ENCODE data around the gene UQCRFS1.
"Not testable (repeated sequence)": the region's sequence is repeated elsewhere in the genome, so short reads cannot be mapped to it uniquely, and the experiment has no call there.

Gene UQCRFS1

DNA sequence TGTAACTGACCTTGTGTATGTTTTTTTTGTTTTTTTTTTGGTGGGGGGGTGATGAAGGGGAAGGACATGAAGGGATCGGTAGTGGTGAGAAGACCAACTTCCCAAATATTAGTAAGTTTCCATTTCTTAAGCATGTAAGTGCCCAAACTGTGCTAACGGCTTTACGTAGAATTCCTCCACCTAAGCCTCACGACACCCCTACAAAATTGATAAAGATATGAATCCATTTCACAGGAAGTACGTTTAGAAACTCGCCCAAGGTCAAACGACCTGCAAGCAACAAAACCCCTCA is 649 bp downstream of the UQCRFS1 start:
- DNase-seq = no peak

DNA sequence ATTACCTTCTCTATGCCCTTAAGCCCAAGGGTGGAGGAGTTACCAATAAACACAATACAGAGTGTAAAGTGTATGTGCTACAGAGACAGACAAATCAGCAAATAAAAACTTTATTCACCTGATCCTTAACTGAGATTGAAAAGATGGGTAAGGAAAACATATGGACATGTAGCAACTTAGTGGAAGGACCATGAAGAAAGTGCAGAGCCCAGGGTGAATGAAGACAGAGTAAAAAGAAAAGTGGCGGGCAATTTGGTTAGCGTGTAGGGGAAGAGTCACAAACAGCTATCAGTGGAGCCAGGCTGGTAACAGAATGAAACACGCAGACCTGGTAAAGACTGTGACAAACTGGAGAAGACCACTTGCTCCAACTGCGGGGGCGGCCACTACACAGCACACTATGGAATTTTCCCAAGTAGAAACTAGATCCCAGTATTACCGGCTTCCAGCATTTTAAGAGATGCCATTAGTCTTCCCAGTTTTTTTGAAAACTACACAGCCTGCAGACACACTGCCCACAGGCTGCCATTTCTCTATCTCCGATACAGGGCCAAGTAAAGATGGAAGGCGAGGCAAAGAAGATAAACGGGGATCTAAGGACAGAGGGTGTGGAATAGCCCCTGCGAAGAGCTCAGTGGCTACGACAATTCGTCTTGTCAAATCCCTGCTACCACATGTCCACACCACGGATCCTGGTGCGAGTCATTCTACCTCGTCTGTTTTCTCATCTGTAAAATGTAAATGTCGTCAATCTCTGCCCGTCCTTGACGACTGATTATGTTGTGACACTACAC is 1.2 kb downstream of the UQCRFS1 start:
- DNase-seq = peak; percentile 7 to 20

DNA sequence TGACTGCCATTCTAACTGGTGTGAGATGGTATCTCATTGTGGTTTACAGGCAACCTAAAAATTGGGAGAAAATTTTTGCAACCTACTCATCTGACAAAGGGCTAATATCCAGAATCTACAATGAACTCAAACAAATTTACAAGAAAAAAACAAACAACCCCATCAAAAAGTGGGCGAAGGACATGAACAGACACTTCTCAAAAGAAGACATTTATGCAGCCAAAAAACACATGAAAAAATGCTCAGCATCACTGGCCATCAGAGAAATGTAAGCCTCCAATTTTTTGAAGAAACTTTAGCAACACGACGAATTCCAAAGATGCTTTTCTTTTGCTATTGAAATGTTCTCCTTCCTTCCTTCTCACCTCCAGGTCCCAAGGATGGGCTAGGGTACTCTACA is 1.9 kb downstream of the UQCRFS1 start:
- not testable (repeated sequence) for DNase-seq

DNA sequence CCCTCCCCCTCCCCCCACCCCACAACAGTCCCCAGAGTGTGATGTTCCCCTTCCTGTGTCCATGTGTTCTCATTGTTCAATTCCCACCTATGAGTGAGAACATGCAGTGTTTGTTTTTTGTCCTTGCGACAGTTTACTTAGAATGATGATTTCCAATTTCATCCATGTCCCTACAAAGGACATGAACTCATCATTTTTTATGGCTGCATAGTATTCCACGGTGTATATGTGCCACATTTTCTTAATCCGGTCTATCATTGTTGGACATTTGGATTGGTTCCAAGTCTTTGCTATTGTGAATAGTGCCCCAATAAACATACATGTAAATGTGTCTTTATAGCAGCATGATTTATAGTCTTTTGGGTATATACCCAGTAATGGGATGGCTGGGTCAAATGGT is 2.4 kb downstream of the UQCRFS1 start:
- DNase-seq = not testable (repeated sequence)

DNA sequence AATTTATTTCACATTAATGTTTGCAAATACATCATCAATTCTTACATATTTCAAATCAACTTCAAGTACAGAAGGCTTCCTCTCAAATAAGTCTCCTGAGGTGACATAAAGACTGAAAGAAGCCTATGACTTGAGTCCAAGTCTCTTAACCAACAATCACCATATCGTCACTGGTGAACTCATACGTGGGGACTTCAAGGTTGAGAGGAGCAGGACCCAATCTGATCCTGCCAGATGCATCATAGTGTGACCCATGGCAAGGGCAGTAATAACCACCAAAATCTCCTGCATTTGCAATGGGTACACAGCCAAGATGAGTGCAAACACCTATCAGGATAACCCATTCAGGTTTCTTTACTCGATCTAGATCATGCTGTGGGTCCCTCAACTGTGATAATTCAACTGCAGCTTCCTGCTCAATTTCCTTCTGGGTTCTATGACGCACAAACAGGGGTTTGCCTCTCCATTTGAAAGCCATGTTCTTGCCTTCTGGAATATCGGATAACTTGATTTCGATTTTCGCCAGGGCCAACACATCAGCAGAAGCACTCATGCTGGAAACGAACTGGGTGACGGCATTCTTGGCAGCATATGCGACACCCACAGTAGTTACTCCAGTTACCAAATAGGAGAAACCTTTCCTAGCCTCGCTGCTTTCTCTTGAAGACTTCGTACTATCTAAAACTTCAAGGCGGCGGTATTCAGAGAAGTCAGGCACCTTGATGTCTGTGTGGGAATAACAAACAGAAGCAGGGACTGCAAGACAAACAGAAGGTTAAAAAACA is 5.4 kb downstream of the UQCRFS1 start:
- DNase-seq = not testable (repeated sequence)

DNA sequence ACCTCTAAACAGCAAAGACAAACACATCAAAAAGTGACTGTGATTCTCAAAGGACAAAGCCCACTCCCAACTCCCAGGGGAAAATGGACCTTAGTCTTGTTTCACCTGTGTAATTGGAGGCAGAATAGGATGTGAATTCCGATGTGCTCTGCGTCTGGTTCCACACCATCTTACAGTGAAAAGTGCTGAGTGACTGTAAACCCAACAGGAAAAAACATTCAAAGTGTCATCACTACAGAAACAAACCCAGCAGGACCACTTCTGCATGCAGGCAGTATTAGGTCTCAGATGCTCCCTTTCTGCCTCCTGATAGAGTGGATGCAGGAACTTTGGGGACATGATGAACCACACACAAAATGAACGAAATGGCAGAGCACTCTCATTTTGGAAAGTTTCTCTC is 6.5 kb downstream of the UQCRFS1 start:
- no peak for DNase-seq

DNA sequence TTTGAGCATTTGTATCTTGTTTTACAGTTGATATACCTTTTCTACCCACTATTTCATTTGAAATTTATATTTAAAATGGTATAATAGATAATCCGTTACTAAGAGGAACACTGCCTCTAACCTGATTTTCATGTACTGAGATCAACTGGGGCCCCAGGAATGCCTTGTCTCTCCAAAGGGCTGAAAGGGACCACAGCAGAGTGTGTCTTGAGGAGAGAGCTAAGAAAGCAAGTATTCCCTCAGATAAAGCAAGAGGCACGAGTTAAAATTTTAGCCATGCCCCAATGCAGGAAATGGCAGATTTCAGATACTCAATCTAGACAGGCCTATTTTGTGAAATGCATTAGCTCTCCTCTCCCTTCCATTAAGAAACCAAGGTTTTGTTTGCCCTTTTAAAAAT is 10.7 kb downstream of the UQCRFS1 start:
- no peak for DNase-seq

DNA sequence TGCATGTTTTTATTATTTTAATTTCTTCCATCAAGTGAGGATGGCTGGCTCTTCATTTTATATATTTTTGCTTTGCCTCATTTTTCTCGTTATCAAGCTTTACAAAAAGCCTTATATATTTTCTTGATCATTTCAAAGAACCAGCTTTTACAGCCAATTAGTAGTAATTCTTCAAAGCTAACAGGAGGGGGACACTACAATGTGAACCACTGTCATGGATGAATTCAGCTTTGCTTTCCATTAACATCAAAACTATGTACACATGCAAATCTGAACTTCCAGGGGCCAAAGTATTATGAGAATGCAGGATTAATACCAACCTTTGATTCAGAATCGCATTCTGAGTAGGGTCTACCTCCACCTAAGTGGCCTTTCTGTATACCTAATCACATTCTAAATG is 11.1 kb downstream of the UQCRFS1 start:
- no peak for DNase-seq

DNA sequence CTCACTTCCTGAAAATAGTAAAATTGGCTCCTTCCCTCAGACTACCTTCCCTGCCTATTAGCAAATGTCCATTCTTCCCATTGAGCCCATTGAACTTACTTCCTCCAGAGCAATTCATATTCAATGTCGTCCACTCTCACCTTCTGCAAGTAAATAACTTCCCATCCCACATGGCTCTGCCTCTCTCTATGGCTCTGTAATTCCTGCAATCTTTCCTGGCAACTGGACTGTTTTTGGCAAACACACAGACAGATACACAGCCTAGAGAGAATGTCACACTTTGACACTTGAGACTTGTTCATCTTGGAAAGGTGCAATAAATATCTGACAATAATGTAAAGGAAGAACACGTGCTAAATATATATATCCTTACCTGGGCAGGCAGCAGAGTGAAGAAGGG is 18.3 kb downstream of the UQCRFS1 start:
- DNase-seq = no peak

DNA sequence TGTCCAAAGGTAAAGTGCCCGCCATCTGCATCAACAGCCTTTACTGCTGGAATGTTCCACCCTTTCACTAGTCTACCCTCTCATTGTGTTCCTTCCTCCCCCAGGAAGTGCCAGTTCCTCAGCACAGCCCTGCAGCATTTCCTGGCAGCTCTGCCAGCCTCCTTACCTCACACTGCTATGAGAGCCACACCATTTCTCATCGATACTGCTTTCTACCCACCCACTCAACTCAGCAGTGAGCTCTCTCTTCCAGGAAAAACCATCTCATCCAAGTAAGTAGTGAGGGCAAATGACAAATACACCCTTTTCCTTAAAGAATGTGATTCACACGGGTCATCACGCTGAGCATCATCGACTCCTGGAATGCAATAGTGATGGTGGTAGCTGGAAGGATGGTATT is 19.8 kb downstream of the UQCRFS1 start:
- DNase-seq = no peak

DNA sequence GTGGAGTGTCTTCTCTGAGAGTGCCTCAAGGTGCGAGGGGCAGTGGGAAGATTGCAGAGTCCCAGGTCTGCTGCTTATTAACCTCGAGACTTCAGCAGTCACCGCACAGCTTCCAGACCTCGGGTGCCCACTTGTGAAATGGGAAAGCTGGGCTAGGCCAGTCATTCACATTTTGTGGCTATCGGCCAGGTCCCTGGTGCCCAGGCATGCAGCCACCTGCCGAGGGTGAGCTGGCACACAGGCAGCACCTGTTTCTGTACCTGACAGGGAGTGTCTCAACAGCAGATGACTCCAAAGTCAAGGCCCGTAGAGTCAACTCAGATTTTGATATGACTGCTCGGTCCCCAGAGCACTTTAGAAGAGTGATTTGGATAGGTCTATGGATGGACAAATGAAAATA is 21.9 kb downstream of the UQCRFS1 start:
- DNase-seq = no peak

DNA sequence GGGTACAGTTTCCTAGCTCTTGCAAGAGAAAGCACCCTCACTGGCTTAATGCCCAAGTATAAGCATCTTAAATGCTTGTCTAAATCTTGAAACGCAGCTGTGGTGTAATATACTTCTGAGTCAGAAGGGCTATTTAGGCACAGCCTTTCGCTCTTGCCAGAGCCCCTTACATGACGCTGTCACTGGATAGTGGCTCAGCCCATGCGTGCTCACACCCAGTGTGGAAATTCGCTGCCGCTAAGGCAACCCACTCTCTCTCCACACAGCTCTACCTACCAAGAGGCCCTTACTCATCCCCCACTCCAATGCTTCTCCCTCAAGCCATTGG is 24.0 kb downstream of the UQCRFS1 start:
- DNase-seq = no peak

DNA sequence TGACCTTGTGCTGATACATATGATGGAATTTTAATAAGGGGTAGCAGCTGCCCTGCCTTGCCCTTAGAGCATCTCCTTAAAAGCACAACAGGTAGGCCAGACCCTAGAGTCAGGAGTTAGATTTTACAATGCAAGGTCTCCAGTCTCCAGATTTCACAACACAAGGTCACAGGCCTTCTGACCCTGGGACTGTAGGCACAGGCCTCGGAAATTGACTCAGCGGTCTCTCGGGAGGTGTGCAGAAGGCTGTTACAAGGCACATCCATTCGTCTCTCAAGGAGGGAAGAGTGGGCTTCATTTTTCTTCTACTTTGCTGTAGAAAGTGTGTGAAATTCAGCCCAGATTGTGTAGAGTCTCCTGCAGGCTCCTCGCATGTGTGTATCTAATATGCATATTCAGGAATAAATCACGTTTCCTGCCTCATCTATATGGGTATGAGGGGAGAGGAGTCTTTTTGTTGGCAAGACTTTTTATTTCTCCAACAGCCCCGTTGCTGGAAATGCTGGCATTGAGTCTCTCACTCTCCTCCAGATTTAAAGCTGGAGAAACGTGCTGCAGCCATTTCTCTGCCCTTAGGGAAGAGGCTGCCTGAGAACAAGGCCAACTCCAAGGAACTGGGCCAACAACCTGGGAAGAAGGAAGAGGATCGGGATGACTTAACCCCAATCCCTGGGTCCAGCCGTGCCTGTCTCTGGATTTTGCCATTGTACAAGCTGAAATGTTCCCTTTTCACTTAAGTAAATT is 24.5 kb downstream of the UQCRFS1 start:
- DNase-seq = no peak

DNA sequence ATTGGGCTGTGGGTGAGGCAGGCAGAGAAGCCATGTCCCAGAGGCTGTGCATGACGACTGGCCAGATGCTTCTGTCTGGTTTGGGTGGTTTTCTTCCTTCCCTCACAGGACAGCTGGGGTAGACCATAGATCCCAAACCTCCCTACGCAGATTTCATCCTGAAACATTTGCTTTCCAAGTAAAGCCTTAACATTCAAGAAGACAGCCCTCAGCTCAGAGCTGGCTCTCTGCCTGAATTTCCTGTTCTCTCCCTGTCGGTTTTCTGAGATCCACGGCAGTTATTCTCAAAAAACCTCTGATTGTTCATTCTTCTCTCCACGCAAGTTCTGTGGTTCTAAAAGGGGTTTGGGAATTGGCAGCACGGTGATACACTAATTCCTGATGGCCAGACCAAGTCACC is 25.3 kb downstream of the UQCRFS1 start:
- DNase-seq = no peak

DNA sequence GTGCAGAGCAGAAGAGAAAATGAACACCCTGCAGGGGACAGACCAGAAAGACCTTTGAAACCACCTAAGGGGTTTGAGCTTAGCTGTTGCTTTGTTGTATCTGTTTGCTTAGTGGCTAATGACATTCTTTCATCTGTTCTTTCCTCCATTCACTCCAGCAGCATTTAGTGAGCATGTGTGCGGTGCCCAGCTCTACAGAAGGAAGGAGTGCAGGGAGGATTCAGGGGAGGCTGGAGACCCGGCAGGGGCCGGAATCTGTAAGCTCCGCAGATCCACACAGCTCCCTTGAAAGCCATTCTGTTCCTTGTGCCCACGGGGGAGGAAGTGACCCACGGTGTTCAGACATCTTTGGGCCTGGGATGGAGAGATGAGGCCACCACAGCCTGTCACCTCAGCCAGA is 27.5 kb downstream of the UQCRFS1 start:
- DNase-seq = no peak

DNA sequence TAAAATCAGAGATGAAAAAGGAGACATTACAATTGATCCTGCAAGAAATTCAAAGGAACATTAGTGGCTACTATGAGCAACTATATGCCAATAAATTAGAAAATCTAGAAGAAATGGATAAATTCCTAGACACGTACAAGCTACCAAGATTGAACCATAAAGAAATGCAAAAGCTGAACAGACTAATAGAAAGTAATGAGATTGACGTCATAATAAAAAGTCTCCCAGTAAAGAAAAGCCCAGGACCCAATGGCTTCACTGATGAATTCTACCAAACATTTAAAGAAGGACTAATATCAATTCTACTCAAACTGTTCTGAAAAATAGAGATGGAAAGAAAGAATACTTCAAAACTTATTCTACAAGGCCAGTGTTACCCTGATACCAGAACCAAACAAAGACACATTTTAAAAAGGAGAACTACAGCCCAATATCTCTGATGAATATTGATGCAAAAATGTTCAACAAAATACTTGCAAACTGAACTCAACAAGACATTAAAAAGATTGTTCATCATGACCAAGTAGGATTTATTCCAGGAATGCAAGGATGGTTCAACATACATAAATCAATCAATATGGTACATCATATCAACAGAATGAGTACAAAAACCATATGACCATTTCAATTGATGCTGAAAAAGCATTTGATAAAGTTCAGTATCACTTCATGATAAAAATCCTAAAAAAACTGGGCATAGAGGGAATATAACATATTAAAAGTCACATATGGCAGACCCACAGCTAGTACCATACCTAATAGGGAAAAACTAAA is 35.8 kb downstream of the UQCRFS1 start:
- DNase-seq = no peak

DNA sequence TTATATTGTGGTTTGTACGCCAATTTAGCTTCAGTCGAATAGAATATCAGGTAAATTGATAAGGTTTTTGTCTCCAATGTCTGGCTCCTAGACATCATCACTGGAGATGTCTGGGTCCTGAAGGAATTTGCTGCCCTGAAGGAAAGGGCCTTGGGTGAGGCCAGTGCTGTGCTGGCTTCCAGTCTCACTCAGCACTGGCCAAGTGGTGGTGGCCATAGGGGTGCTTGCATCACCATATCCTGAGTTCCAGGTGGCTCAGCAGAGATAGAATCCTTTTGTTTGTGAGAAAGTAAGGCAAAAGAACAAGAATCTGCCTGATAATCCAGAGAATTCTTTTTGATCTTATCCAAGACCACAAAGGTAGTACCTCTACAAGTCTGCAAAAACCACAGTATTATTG is 39.1 kb downstream of the UQCRFS1 start:
- DNase-seq = no peak

DNA sequence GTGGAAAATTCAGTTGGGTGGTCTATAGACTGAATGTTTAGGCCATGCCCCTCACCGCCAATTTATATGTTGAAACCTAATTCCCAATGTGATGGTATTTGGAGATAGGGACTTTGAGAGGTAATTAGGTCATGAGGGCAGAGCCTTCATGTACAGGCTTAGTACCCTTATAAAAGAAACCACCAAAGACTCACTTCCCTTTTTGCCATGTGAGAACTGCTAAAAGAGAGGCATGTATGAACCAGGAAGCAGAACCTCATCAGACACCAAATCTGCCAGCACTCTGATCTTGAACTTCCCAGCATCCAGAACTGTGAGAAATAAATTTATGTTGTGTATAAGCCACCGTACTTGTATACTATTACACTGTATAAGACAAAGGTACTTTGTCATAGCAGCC is 40.6 kb downstream of the UQCRFS1 start:
- DNase-seq = no peak

DNA sequence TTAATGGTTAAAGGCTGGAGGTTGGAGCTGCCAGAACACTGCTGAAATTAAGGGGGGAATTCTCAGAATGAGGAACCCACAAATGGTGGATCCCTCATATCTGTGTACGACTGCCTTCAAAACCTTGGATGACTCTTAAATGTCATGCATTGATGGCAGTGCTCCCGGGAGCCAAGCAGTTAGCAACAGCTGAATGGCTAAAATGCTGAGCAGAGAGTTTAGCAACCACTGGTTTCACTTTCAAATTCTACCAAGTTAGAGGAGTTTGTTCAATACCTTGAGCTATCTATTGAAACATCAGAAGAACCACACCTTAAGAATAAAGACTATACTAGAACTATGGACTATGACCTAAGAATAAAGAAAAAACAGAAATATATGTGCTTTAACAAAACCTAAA is 41.4 kb downstream of the UQCRFS1 start:
- DNase-seq = no peak

DNA sequence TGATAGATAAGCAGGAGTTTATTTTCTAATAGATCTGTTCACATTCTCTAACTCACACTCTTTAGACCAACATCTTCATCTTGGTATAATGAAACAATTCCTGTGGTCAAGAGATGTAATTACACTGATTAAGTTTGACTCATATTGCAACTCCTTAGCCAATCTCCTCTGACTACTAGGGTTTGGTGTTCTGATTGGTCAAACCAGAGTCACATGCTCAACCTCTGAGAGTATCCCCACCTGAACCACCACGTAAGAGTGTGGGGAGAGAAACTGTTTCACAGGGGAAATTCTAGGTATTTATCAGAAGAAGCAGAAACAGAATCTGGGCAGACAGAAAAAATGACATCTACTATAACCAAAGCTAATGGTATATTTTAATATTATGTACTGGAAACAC is 42.4 kb downstream of the UQCRFS1 start:
- DNase-seq = no peak

DNA sequence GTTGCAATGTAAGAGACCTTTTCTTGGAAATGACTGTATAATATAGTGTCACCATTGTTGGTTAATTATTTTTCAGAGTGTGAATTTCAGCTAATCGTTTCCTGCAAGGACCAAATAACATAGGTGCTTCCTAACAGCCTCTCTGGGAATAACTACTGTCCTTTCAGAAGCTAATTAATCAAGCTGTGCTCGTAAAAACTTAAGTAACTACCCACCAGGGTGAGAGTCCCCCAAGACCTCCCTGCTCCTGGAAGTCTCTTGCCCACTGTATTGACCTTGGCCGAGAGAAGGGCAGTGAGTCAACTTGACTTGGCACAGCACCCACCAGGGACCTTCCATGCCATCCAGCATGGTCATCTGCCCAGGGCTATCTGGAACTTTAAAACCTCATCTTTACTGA is 50.3 kb downstream of the UQCRFS1 start:
- DNase-seq = no peak

DNA sequence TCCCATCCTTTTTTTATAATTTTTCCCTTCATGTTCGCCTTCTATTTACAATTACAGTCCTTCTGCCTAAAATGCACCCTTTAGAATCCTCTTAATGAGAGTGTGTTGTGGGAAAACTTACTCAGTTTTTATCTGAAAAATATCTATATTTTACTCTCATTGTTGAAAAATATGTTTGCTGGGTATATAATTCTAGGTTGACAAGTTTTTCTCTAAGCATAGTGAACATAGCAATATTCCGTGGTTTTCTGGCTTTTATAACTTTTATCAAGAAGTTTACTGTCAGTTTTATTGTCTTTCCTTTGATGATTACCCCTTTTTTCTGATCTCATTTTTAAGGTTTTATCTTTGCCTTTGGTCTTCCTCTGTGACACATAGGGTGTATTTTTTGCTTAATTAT is 57.3 kb downstream of the UQCRFS1 start:
- no peak for DNase-seq

Measured in activated CD4-positive, alpha-beta T cell treated with anti-CD3 and anti-CD28 coated beads, Interleukin-2, amount 50 U/mL, for 48 hours (primary cell).